Measurements from ENCODE around the gene MTA3.
"Not testable (repeated sequence)": the region's sequence is repeated elsewhere in the genome, so short reads cannot be mapped to it uniquely, and the experiment has no call there.

The MTA3 gene

DNA sequence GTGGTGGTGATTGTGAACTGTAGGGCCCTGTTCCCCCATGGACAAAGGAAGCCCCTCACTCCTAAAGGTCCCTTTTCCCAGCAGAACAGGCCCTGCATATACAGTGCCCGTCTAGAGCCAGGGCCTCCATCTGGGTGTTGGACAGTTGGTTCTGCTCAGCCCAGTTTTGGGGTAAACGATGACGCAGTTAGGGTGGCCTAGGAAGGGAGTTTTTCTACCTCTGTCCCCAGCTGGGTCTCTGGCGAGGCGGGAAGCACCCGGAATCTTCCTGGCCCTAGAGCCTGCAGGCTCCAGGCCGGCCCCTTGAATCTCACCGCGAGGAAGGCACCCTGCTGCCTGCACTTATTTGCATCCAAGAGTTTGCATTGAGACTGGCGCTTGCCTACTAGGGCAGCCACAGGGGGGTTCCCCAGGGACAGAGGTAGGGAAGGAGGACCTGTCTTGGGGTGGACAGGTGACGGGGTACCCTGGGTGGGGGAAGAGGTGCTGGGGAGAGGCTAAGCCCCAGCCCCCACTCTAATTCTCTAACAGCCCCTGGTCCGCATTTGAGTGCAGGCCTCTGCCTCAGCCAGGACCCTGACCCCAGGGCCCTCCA, 529 bp upstream of the MTA3 start:
- no peak for DNase-seq

DNA sequence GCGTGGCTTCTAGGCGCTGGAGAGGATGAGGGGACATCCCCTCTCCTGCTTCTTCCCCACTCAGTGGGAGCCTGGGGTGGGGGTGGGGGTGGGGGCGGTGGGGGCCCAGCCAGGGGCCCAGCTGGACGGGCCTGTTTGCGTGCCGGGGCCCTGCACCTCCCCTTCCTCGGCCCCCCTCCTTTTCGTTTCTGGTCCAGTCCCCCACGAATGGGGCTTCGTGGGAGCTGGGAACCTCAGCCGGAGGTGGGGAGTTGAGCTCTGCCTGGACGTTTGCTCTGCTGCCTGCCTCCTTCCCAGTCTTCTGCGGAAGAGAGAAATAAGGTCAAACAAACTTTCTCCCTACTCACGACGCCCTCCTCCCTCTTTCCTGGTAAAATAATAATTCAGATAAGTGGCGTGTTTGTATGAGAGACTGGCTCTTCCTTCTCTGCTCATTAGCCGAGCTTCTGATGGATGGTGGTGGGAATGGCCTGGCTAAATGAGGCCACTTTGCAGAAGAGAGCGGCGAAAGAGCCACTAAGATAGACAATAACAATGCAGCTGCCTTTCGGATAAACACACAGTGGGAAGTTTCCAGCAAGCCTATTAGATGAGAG, 782 bp downstream of the MTA3 start:
- no peak for DNase-seq

DNA sequence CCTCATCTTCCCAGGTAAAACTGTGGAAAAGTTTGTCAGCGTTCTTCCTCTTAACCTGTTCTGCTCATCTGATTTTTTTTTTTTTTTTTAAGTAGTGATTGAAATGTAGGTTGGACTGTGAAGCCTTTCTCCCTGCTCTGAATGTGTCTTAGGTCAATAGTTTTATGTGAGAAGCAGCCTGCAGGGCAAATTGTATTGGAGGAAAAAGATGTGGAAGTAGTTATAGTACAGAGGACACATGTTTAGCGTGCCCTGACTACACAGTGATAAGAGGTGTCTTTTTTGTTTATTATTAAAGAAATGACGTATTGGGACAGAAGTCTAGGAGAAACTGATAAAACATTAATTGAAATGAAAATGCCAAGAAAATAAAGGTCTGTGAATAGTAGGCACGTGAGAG, 1.5 kb downstream of the MTA3 start:
- DNase-seq: no peak

DNA sequence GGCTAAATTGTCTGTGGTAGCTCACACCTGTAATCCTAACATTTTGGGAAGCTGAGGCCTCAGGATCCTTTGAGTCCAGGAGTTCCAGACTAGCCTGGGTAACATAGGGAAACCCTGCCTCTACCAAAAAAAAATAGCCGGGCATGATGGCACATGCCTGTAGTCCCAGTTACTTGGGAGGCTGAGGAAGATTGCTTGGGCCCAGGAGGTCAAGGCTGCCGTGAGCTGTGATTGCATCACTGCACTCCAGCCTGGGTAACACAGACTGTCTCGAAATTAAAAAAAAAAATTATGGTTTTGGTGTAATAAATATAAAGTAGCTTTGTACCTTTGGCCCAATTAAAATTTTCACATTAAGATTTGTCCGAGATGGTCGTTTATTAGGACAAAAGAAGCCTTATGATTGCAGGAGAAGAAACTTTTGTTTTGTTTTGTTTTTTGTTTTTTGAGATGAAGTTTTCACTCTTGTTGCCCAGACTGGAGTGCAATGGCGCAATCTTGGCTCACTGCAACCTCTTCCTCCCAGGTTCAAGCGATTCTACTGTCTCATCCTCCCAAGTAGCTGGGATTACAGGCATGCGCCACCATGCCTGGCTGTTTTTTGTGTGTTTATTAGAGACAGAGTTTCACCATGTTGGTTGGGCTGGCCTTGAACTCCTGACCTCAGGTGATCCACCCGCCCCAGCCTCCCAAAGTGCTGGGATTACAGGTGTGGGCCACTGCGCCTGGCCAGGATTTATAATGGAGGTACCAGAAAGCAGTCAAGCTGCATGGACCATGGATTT, 4.1 kb downstream of the MTA3 start:
- DNase-seq: no peak

DNA sequence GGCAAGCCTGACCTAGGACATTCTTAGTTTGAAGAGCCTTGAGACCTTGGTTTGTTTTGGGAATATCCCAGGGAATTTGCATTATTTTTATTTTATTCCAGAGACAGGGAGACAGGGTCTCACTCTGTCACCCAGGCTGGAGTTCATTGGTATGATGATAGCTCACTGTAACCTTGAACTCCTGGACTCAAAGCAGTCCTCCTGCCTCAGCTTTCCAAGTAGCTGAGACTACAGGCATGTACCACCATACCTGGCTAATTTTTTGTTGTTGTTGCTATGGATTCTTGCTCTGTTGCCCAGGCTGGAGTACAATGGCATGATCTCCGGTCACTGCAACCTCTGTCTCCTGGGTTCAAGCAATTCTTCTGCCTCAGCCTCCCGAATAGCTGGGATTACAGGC, 4.8 kb downstream of the MTA3 start:
- no peak for DNase-seq

DNA sequence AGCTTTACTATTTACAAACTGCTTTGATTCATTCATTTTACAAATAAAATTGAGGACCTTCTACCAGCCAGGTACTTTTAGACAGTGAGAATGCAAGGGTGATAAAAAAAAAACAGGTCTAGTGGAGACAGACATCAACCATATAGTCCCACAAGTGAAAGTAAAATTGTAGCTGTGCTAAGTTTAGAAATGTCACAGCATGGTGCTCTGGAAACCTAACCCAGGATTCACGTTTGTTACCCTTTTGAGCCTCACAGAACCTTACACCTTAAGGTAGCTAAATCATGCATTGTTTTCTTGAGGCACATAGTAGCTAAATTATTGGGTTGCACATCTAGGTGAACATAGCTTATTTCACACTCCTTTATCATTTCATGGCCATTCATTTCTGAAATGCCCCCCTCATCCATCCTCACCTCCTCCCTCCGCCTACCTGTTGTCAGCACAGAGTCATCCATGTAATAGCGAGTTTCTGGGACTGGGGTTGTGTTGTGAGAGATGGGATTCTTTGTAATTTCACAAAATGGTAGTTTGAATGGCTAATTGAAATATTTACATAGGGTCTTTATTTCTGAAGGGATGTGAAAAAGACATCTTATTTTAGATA, 7.1 kb downstream of the MTA3 start:
- DNase-seq: no peak

DNA sequence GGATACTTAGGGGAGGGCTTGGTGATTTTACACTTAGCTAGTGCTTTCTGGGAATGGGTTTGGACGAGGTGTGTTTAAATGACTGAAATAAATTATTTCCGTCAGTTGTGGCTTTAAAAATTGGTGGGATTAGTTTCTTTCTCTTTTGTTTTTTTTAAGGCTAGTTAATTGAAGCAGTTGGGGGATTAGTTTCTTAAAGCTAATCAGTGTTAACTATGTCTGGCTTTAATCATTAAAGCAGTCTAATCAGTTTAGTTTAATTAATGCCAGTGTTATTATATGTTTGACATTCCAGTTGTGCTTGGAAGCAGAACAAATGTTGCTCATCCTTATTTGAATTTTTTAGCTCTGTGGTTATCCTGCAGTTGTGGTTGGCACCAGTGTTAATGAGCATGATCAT, 10.2 kb downstream of the MTA3 start:
- no peak for DNase-seq

DNA sequence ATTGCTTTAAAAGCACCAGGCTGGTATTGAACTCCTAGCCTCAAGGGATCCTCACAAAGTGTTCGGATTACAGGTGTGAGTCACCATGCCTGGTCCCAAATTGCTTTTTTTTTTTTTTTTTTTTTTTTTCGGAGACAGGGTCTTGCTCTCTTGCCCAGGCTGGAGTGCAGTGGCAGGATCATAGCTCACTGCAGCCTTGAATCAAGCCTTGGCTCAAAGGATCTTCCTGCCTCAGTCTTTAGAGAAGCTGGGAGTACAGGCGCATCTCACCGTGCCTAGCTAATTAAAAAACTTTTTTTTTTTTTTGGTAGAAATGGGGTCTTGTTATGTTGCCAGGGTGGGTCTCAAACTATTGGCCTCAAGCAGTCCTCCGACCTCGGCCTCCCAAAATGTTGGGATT, 12.8 kb downstream of the MTA3 start:
- no peak for DNase-seq

DNA sequence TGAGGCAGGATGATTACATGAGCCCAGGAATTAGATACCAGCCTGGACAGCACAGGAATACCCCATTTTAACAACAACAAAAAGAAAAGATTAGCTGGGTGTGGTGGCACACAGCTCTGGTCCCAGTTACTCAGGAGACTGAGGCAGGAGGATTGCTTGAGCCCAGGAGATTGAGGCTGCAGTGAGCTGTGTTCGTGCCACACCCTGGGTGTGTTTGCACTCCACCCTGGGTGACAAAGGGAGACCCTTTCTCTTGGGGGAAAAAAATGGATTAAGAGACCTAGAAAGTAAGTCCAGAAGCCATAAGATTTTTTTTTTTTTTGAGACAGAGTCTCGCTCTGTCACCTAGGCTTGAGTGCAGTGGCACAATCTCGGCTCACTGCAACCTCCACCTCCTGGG, 16.2 kb downstream of the MTA3 start:
- not testable (repeated sequence) for DNase-seq

DNA sequence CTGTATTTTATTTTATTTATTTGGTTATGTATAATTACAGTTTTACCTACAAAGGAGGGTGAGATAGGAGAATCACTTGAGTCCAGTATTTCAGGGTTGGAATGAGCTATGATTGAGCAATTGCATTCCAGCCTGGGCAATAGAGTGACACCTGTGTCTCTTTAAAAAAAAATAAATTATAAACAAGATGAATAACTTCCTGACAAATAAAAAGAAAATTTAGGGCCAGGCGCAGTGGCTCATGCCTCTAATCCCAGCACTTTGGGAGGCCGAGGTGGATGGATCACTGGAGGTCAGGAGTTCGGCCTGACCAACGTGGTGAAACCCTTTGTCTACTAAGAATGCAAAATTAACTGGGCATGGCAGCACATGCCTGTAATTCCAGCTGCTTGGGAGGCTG, 17.3 kb downstream of the MTA3 start:
- no peak for DNase-seq

DNA sequence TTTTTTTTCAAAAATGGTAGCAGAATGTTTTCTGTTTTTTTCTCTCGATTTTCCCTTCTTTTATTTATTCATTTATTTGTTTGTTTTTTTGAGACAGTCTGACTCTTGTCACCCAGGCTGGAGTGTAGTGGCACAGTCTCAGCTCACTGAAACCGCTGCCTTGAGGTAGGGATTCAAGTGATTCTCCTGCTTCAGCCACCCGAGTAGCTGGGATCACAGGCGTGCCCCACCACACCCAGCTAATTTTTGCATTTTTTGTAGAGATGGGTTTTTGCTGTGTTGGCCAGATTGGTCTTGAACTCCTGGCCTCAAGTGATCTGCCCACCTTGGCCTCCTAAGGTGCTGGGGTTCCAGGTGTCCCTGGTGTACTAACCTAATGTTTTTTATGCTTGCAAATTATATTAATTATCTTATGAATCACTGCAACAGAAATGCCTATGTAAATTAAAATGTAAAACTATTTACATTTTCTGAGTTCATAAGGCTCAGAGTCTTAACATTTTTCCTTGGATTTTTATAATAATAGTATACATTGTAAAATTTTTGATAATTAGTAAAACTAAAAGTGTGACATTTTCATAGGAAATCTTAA, 19.2 kb downstream of the MTA3 start:
- no peak for DNase-seq

DNA sequence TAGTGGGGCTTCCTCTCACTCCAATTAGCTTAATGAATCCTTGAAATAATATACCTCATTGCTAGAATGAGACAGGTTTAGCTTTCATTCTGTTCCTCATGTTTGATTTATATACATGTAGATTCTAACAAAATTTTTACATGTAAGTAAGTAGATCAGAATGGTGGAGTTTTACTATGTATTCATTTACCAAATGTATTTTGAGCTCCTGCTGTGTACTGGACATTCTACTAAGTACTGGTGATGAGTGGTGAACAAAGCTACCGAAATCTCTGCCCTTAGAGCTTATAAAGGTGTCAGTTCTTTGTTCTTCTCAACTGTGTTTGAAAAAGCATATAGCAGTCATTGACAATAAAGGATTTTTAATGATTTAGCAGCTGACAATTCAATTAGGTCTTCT, 19.7 kb downstream of the MTA3 start:
- no peak for DNase-seq

DNA sequence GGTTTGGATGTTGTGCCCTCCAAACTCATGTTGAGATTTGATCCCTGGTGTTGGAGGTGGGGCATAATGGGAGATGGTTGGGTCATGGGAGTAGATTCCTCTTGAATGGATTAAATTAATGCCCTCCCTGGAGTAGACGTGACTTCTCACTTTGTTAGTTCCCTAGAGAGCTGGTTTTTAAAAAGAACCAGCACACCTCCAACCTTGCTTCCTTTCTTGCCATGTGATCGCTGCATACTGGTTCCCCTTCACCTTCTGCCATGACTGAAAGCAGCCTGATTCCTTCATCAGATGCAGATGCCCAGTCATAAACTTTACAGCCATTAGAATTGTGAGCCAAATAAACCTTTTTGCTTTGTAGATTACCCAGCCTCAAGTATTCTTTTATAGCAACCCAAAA, 21.7 kb downstream of the MTA3 start:
- no peak for DNase-seq

DNA sequence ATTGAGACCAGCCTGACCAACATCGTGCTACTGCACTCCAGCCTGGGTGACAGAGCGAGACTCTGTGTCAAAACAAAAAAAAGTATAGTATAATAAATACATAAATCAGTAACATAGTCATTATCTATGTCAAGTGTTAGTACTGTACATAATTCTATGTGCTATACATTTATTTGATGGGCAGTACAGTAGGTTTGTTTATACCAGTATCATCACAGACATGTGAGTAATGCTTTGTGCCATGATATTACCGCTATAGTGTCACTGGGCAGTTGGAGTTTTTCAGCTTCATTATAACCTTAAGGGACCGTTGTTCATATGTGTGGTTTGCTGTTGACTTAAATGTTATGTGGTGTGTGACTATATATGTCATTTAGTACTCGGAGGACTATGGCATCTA, 24.9 kb downstream of the MTA3 start:
- DNase-seq: no peak

DNA sequence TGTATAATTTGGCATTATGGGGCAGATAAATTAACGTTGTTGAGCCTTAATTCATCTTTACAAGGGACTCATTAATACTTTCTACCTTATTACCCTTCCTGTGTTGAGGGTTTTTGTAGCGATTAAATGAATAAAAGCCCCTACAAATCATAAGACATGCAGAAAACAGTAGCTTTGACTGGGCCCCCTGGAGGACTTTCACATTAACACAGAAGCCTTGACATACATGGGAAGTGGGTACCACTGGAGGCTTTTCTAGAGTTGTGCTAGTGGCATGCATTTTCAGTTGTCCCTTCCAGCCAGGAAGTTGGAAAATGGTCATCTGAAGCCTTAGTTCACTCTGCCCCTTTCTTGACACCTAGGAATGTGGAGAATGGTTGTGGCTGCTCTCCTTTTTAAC, 30.2 kb downstream of the MTA3 start:
- no peak for DNase-seq

DNA sequence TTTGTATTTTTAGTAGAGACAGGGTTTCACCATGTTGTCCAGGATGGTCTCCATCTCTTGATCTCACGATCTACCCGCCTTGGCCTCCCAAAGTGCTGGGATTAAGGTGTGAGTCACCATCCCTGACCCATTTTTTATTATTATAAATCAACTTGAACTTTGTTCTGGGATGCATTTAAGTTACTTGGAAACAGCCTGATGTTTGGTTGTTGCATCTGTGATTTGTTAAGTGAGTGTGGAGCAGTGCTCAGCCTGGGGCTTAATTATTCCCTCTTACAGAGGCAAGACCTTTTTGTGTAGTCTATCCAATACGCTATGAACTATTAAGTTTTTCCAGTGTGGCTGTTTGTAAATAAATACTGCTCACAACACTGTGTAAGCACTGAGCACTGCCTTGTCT, 32.6 kb downstream of the MTA3 start:
- DNase-seq: no peak

DNA sequence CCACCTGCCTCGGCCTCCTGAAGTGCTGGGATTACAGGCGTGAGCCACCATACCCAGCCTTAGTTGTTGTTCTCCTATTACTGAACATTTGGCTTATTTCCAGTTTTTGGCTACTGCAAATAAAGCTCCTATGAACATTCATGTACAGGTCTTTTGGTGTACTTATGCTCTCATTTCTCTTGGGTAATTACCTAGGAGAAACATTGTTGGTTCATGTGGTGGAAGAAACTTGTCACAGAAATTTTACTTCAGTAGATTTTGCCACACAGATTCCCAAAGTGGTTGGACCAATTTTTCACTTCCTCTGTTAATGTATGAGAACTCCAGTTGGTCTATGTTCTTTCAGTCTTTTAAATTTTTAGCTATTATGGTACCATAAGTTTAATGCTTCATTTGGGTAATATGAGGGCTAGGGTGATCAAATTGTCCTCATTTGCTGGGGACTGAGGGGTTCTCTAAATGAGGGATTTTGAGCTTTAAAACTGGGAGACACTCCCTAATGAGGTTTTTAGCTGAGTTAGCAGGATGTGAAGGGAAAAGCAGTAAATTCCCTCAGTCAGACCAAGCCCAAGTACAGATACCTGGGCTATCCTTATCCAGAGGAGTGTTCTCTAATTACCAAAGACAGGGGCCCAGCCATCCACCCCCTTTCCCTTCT, 33.9 kb downstream of the MTA3 start:
- DNase-seq: no peak

DNA sequence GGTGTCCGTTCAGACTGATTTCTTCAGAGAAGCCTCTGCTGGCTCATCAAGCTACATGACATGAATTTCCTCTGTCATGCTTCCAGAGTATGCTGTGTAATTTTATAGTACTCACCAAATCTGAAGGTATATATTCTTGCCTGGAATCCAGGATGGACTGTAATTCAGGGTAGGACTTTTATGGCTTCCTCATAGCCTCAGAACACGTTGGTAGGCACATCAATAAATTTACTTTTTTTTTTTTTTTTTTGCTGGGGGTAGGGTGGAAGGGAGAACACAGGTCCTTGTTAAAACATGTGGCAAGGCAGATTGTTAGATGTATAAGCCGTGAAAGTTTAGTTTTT, 34.4 kb downstream of the MTA3 start:
- no peak for DNase-seq

DNA sequence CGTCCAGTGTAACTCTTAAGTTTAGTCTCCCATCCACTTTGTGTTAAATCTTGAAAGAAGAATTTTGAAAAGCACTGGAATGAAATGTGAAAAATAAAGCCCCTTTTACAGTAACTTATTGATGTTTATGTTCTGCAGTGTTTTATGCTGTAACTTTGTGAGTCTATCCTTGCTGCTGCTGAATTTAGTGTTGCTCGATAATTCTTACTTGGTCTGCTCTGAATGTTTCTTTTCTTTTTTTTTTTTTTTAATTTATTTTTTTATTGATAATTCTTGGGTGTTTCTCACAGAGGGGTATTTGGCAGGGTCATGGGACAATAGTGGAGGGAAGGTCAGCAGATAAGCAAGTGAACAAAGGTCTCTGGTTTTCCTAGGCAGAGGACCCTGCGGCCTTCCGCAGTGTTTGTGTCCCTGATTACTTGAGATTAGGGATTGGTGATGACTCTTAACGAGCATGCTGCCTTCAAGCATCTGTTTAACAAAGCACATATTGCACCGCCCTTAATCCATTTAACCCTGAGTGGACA, 36.0 kb downstream of the MTA3 start:
- DNase-seq: not testable (repeated sequence)

DNA sequence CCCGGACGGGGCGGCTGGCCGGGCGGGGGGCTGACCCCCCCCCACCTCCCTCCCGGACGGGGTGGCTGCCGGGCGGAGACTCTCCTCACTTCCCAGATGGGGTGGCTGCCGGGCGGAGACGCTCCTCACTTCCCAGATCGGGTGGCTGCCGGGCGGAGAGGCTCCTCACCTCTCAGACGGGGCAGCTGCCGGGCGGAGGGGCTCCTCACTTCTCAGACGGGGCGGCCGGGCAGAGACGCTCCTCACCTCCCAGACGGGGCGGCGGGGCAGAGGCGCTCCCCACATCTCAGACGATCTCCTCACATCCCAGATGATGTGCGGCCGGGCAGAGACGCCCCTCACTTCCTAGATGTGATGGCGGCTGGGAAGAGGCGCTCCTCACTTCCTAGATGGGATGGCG, 37.7 kb downstream of the MTA3 start:
- not testable (repeated sequence) for DNase-seq

DNA sequence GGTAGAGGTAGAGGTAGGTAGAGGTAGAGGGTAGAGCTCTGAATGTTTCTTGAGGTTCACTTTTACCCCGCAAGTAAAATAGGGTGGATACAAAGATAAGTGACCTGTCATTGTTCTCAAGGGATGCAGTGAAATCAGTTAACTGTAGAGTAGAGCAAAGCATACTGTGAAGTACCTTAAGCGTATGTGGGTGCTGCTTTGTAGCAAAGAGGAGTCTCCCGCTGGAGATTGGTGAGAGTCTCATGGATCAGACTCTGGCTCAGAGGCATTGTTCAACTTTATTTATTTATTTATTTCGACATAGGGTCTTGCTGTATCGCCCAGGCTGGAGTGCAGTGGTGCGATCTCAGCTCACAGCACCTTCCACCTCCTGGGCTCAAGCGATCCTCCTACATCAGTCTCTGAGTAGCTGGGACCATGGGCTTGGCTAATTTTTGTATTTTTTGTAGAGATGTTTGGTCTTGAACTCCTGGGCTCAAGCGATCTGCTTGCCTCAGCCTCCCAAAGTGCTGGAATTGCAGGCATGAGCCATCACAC, 38.7 kb downstream of the MTA3 start:
- no peak for DNase-seq

DNA sequence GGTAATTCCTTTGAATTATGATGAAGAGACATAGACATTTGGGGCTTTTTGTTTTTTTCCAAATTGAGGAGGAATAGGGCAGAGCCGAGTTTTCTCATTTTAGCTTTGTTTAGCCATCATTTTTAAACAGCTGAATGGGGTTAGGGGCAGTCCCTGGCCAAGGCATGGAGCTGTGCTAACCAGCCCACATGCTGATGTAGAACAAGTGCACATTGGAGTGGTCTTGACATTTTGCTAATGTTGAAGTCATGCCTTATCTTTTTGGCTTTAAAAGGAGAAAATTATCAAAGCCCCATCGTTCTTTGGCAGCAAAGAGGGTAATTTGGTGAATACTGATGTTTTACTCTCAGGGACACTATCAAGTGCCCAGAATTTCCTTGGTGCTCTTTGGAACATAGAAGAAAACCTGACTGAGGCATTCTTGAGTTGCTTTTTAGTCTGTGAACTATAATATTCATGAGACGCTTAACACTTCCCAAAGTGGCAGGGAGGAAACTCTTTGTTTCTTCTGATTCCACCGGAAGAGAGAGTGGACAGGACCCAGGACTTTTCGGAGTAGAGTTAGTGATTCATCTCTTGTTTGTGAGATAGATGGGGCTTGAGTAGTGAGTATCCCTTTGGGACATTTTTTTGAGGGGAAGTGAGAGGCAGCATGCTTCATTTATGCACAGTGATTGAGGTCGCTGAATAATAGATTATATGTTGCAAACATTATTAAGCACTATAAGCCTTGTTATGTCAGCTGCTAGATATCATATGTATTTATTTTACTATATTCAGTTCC, 45.0 kb downstream of the MTA3 start:
- DNase-seq: no peak

Measured in GF-D8 (cell line).